ENCODE measurements around the gene MRTFA. TPM values are rescaled to one million over a fixed set of nuclear protein-coding genes. Genes with fewer than 3 reads are reported as not detected.

The MRTFA gene
- total and polyA plus RNA-seq, 4 donors = 7.5 to 22.0 (median 9.6) TPM

GRCh38 chr22:40679964-40680818, 43.7 kb upstream of the MRTFA start:
- H3K9ac ChIP-seq (ENCODE audit: low read depth in 1 of 2, low read length in 2 of 2) = no peak overlapping the region
- H3K36me3 ChIP-seq (ENCODE audit: control insufficient read depth in 4 of 4, insufficient read depth in 3 of 4, low read depth in 1 of 4, low read length in 3 of 4) = no peaks in the 10 kb centered on the region
- WGBS = 58% methylated on average over 9 of the region's 9 CpGs
- DNase-seq (ENCODE audit: low spot score) = no peak
- H3K27me3 ChIP-seq (ENCODE audit: control insufficient read depth in 4 of 4, insufficient read depth in 4 of 4, low read length in 3 of 4) = no peaks in the 10 kb centered on the region
- peaks cover 15 to 46% (median 36%) of the 10 kb centered on the region in 4 donors for H3K4me1 ChIP-seq (ENCODE audit: control insufficient read depth in 4 of 4, insufficient read depth in 4 of 4, low read length in 3 of 4)
- H3K9me3 ChIP-seq (ENCODE audit: control insufficient read depth in 4 of 4, low read length in 3 of 4) = no peaks in the 10 kb centered on the region
- TF ChIP-seq RAD21 (IDR thresholded peaks at IDR 0.05) = peak in 1 of 2 donors; percentile 12
- no peak for TF ChIP-seq FOXA2 (IDR thresholded peaks at IDR 0.05)
- peak overlapping the region in 1 of 3 donors; percentile 6 for H3K4me3 ChIP-seq (ENCODE audit: low read depth in 1 of 3, low read length in 3 of 3)
- H3K27ac ChIP-seq (ENCODE audit: low read depth in 1 of 2, low read length in 2 of 2) = peak overlapping the region; percentile 1 to 69

DNA sequence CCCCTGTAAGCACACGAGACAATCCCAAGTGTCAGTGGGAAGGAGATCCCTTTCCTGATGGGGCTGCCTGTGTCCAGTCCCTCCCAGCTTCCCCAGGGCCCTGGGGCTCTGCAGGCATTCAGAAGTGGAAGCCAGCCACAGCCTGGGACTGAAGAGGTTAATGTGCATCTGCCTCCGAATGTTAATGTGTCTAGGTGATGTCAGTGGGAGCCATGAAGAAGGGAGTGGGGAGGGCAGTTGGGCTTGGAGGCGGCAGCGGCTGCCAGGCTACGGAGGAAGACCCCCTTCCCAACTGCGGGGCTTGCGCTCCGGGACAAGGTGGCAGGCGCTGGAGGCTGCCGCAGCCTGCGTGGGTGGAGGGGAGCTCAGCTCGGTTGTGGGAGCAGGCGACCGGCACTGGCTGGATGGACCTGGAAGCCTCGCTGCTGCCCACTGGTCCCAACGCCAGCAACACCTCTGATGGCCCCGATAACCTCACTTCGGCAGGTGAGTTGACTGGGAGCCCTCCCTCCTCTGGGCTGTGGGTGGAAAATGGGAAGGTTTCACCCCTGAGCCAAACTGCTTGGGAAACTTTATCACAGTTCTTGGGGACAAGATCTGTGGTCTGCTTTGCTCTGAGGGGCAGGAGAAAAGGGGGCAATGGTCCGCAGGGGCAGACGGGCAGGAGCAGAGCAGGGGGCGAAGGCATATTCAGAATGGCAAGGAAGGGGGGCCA, 42.9 kb upstream of the MRTFA start, which contains the start of gene MCHR1:
TSS of gene MCHR1 (plus strand) at position 236 of the 715 bp plus-strand sequence. CDS start at position 405, 169 bp downstream.
- H3K27me3 ChIP-seq (ENCODE audit: control insufficient read depth in 4 of 4, insufficient read depth in 4 of 4, low read length in 3 of 4) = no peaks in the 10 kb centered on the region
- no peak within 1 kb of the TSS for H3K9ac ChIP-seq (ENCODE audit: low read depth in 1 of 2, low read length in 2 of 2)
- TF ChIP-seq EGR1 (IDR thresholded peaks at IDR 0.05; ENCODE audit: low read depth in 2 of 2) (peak; percentile 33 to 88), RXRA (IDR thresholded peaks at IDR 0.05) (peak in 1 of 2 donors; percentile 54), HNF4A (conservative IDR thresholded peaks at IDR 0.05) (peak in 1 of 2 donors; percentile 45), NR2F2 (IDR thresholded peaks at IDR 0.05) (no peak), TAF1 (conservative IDR thresholded peaks at IDR 0.05) (no peak), YY1 (IDR thresholded peaks at IDR 0.05) (no peak), RAD21 (IDR thresholded peaks at IDR 0.05) (no peak), GABPA (IDR thresholded peaks at IDR 0.05 in 1 of 2, conservative IDR thresholded peaks at IDR 0.05 in 1 of 2) (no peak), HNF4G (IDR thresholded peaks at IDR 0.05) (no peak), ZBTB33 (IDR thresholded peaks at IDR 0.05) (no peak)
- TF ChIP-seq, protein P1, sequence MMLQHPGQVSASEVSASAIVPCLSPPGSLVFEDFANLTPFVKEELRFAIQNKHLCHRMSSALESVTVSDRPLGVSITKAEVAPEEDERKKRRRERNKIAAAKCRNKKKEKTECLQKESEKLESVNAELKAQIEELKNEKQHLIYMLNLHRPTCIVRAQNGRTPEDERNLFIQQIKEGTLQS (IDR thresholded peaks at IDR 0.05) = no peak
- H3K4me1 ChIP-seq (ENCODE audit: control insufficient read depth in 4 of 4, insufficient read depth in 4 of 4, low read length in 3 of 4) = peaks cover 15 to 46% (median 36%) of the 10 kb centered on the region in 4 donors
- no peaks in the 10 kb centered on the region for H3K9me3 ChIP-seq (ENCODE audit: control insufficient read depth in 4 of 4, low read length in 3 of 4)
- no peaks in the 10 kb centered on the region for H3K36me3 ChIP-seq (ENCODE audit: control insufficient read depth in 4 of 4, insufficient read depth in 3 of 4, low read depth in 1 of 4, low read length in 3 of 4)
- peak within 1 kb of the TSS; percentile 6 to 50 (median 22) for H3K4me3 ChIP-seq (ENCODE audit: low read depth in 1 of 3, low read length in 3 of 3)
- 16% methylated on average over 21 of the region's 21 CpGs for WGBS
- peak within 1 kb of the TSS; percentile 67 to 69 for H3K27ac ChIP-seq (ENCODE audit: low read depth in 1 of 2, low read length in 2 of 2)
- no peak for DNase-seq (ENCODE audit: low spot score)

DNA sequence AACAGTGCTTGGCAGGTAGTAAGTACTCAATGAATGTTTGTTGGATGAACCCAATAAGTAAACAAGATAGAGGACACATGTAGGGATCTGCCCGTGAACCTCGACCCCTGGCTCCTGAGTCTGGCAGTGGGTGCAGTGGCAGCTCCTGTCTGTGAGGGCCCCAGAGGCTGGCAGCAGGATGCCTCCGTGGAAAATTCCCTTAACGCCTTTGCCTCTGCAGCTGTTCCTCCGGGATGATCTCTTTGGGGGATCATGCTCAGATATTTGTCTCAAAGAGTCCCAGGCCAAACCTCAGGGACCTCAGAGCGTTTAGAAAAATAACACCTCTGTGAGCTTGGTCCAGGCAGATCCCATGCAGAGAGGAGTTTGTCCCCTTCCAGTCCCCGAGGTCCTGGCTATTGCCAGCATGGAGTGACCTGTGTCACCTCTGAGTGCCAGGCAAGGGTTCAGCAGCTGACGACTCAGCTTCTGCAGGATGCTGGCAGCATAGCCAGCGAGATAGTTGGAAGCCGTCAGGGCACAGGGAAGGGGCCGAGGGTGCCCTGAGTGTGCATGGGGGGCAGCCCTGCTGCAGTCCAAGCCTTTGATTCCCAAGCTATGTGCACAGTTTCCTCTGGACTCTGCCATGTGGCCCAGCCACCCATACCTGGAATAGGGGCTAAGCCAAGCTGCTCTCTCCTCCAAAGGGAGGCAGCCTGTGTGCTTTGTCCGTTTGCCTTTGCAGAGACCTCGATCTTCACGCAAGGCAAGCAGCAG, 42.2 kb upstream of the MRTFA start:
- 33% methylated on average over 14 of the region's 14 CpGs for WGBS
- no peak overlapping the region for H3K9ac ChIP-seq (ENCODE audit: low read depth in 1 of 2, low read length in 2 of 2)
- no peak for DNase-seq (ENCODE audit: low spot score)
- TF ChIP-seq CTCF (IDR thresholded peaks at IDR 0.05; ENCODE audit: low read depth, low read length, missing input control) (no peak), YY1 (IDR thresholded peaks at IDR 0.05) (no peak), ZBTB33 (IDR thresholded peaks at IDR 0.05) (peak; percentile 69), FOXA1 (IDR thresholded peaks at IDR 0.05) (peak; percentile 92), HNF4A (conservative IDR thresholded peaks at IDR 0.05) (peak; percentile 86 to 91), FOXA2 (IDR thresholded peaks at IDR 0.05) (peak; percentile 95), RAD21 (IDR thresholded peaks at IDR 0.05) (peak; percentile 32 to 45), HNF4G (IDR thresholded peaks at IDR 0.05) (peak; percentile 63), GABPA (IDR thresholded peaks at IDR 0.05 in 1 of 2, conservative IDR thresholded peaks at IDR 0.05 in 1 of 2) (no peak), RXRA (IDR thresholded peaks at IDR 0.05) (peak; percentile 83 to 86), MAX (IDR thresholded peaks at IDR 0.05) (no peak), EGR1 (IDR thresholded peaks at IDR 0.05; ENCODE audit: low read depth in 2 of 2) (peak in 1 of 2 donors; percentile 16)
- TF ChIP-seq, protein P1 (IDR thresholded peaks at IDR 0.05) = peak; percentile 33

More for the DNA sequence above, 42.2 kb upstream of the MRTFA start:
- H3K36me3 ChIP-seq (ENCODE audit: control insufficient read depth in 4 of 4, insufficient read depth in 3 of 4, low read depth in 1 of 4, low read length in 3 of 4) = no peaks in the 10 kb centered on the region
- H3K4me1 ChIP-seq (ENCODE audit: control insufficient read depth in 4 of 4, insufficient read depth in 4 of 4, low read length in 3 of 4) = peaks cover 15 to 46% (median 36%) of the 10 kb centered on the region in 4 donors
- peak overlapping the region; percentile 67 to 69 for H3K27ac ChIP-seq (ENCODE audit: low read depth in 1 of 2, low read length in 2 of 2)
- H3K9me3 ChIP-seq (ENCODE audit: control insufficient read depth in 4 of 4, low read length in 3 of 4) = no peaks in the 10 kb centered on the region
- no peaks in the 10 kb centered on the region for H3K27me3 ChIP-seq (ENCODE audit: control insufficient read depth in 4 of 4, insufficient read depth in 4 of 4, low read length in 3 of 4)
- peak overlapping the region in 1 of 3 donors; percentile 14 for H3K4me3 ChIP-seq (ENCODE audit: low read depth in 1 of 3, low read length in 3 of 3)
